A549 (cell line): Measurements from ENCODE around the gene STIM1. TPM values are rescaled to one million over a fixed set of nuclear protein-coding genes. Genes with fewer than 3 reads are reported as not detected.

Experiments used
- ATAC-seq, 2 experiments: fragments of 200-7000 bp in 1 of 2; fragments of >200 bp in 1 of 2; cut with Nextera tagmentation in 1 of 2; cut with Tn5 transposase in 1 of 2; 3 replicates each; pipeline versions ENCODE4 v1.8.0 to v1.9.1; 2018 to 2020; ENCODE audit warnings: mild to moderate bottlenecking in 1 of 2, moderate library complexity in 1 of 2
- CTCF ChIA-PET: fragments of 300-600 bp; sonication (Branson Sonifier 250); formaldehyde crosslinking; extraction: SDS; loops from one replicate; lab custom pipeline; 2021; ENCODE audit warnings: antibody characterized with exemption, inconsistent platforms; lab: Yijun Ruan, JAX
- POLR2A ChIA-PET: fragments of 350-600 bp; formaldehyde crosslinking; extraction: SDS; loops from one replicate; lab custom pipeline; 2021; ENCODE audit warnings: antibody characterized with exemption, inconsistent platforms; lab: Yijun Ruan, JAX
- DNase-seq, 2 experiments: peaks; one replicate each; pipeline versions ENCODE4 v3.0.0 to v3.0.0-alpha.2; 2011 to 2016; ENCODE audit warnings: low read depth in 1 of 2, low spot score in 1 of 2
- FAIRE-seq: peaks from 2 replicates; lab custom pipeline; 2011; peaks lifted over from hg19 to GRCh38; lab: Jason Lieb, UNC
- H3K27ac ChIP-seq, 2 experiments: fragments of >200 bp; sonication (Bioruptor Twin); formaldehyde crosslinking; 3 replicates each; pipeline ENCODE4 v1.5.1; 2016 to 2017
- H3K4me1 ChIP-seq: fragments of >200 bp; sonication (Bioruptor Twin); formaldehyde crosslinking; 3 replicates; pipeline ENCODE4 v1.6.1; 2016
- H3K4me2 ChIP-seq: fragments of >200 bp; sonication (Bioruptor Twin); formaldehyde crosslinking; 3 replicates; pipeline ENCODE4 v1.6.1; 2016
- H3K4me3 ChIP-seq: fragments of >200 bp; sonication (Bioruptor Twin); formaldehyde crosslinking; 3 replicates; pipeline ENCODE4 v1.5.1; 2016
- H3K9me3 ChIP-seq: fragments of >200 bp; sonication (Bioruptor Twin); formaldehyde crosslinking; 3 replicates; pipeline ENCODE4 v1.6.1; 2016
- BHLHE40 ChIP-seq: IDR thresholded peaks from 2 replicates; pipeline ENCODE4 v1.6.1; 2012; ENCODE audit warnings: low read depth, low read length, inconsistent platforms
- CBX2 ChIP-seq: fragments of 200-600 bp; sonication (generic); IDR thresholded peaks from 2 replicates; pipeline ENCODE4 v1.6.1; 2016; ENCODE audit warnings: low read depth, mild to moderate bottlenecking, borderline replicate concordance
- CBX8 ChIP-seq: fragments of 200-600 bp; sonication (generic); IDR thresholded peaks from 2 replicates; pipeline ENCODE4 v1.6.1; 2016
- CEBPB ChIP-seq, 2 experiments: fragments of >200 bp in 1 of 2; sonication (Bioruptor Twin) in 1 of 2; formaldehyde crosslinking in 1 of 2; IDR thresholded peaks; 2 replicates each; pipeline ENCODE4 v1.6.1; 2012 to 2016
- CHD4 ChIP-seq: fragments of 200-600 bp; sonication (generic); IDR thresholded peaks from 2 replicates; pipeline ENCODE4 v1.6.1; 2016; ENCODE audit warnings: antibody characterized with exemption, mild to moderate bottlenecking, borderline replicate concordance
- CTCF ChIP-seq: fragments of >200 bp; sonication (Bioruptor Twin); formaldehyde crosslinking; IDR thresholded peaks from 3 replicates; pipeline ENCODE4 v1.5.1; 2016
- EHMT2 ChIP-seq: fragments of 200-600 bp; sonication (generic); IDR thresholded peaks from 2 replicates; pipeline ENCODE4 v1.6.1; 2016; ENCODE audit warnings: antibody characterized with exemption, low read depth, mild to moderate bottlenecking, moderate library complexity
- ESRRA ChIP-seq: fragments of 150-350 bp; IDR thresholded peaks from 2 replicates; pipeline ENCODE4 v1.6.1; 2014; ENCODE audit warnings: mild to moderate bottlenecking, low read length, borderline replicate concordance
- FOSB ChIP-seq: fragments of 250-450 bp; sonication (Bioruptor Pico); IDR thresholded peaks from 2 replicates; pipeline ENCODE4 v1.5.0; 2020; ENCODE audit warnings: mild to moderate bottlenecking, moderate library complexity
- FOSL2 ChIP-seq, 2 experiments: fragments of 450-650 bp in 1 of 2; fragments of >200 bp in 1 of 2; sonication (Bioruptor Twin) in 1 of 2; formaldehyde crosslinking; IDR thresholded peaks; 2 replicates each; pipeline versions ENCODE4 v1.5.0 to v1.6.1; 2016 to 2020; ENCODE audit warnings: mild to moderate bottlenecking in 1 of 2, moderate library complexity in 1 of 2
- FOXS1 ChIP-seq: fragments of 250-450 bp; sonication (Bioruptor Pico); IDR thresholded peaks from 2 replicates; pipeline ENCODE4 v1.5.0; 2020; ENCODE audit warnings: mild to moderate bottlenecking, moderate library complexity
- HDAC2 ChIP-seq: fragments of 200-600 bp; sonication (generic); IDR thresholded peaks from 2 replicates; pipeline ENCODE4 v1.6.1; 2016
- HOXA7 ChIP-seq: fragments of 250-450 bp; sonication (Bioruptor Pico); IDR thresholded peaks from 2 replicates; pipeline ENCODE4 v1.5.0; 2020; ENCODE audit warnings: mild to moderate bottlenecking, moderate library complexity
- HOXB5 ChIP-seq: fragments of 250-450 bp; sonication (Bioruptor Pico); IDR thresholded peaks from 2 replicates; pipeline ENCODE4 v1.5.0; 2020; ENCODE audit warnings: mild to moderate bottlenecking, moderate library complexity
- KDM1A ChIP-seq: fragments of 200-600 bp; sonication (generic); IDR thresholded peaks from 2 replicates; pipeline ENCODE4 v1.6.1; 2016; ENCODE audit warnings: low read depth, mild to moderate bottlenecking
- MAFK ChIP-seq: fragments of 450-650 bp; IDR thresholded peaks from 2 replicates; pipeline ENCODE4 v1.6.1; 2014; ENCODE audit not compliant: partially characterized antibody
- MAZ ChIP-seq: fragments of 150-350 bp; IDR thresholded peaks from 2 replicates; pipeline ENCODE4 v1.6.1; 2014; ENCODE audit warnings: antibody characterized with exemption, low read depth, low read length, borderline replicate concordance
- MYC ChIP-seq: IDR thresholded peaks from 2 replicates; pipeline ENCODE4 v1.6.1; 2012; ENCODE audit warnings: mild to moderate bottlenecking, inconsistent platforms, low read length, improper control_type of control experiment, borderline replicate concordance
- NR3C1 ChIP-seq: fragments of >200 bp; sonication (Bioruptor Twin); formaldehyde crosslinking; IDR thresholded peaks from 3 replicates; pipeline ENCODE4 v1.6.1; 2017
- PHF8 ChIP-seq: fragments of 200-600 bp; sonication (generic); IDR thresholded peaks from 2 replicates; pipeline ENCODE4 v1.6.1; 2016; ENCODE audit warnings: low read depth, mild to moderate bottlenecking, antibody characterized with exemption, moderate library complexity, borderline replicate concordance
- POLR2A ChIP-seq: IDR thresholded peaks from 2 replicates; pipeline ENCODE4 v1.6.1; 2012; ENCODE audit warnings: mild to moderate bottlenecking, low read length
- RAD21 ChIP-seq, 2 experiments: fragments of >200 bp in 1 of 2; sonication (Bioruptor Twin) in 1 of 2; formaldehyde crosslinking in 1 of 2; IDR thresholded peaks in 1 of 2; conservative IDR thresholded peaks in 1 of 2; 2 replicates in 1 of 2; 3 replicates in 1 of 2; pipeline ENCODE4 v1.6.1; 2012 to 2018; ENCODE audit warnings: inconsistent platforms in 1 of 2
- RARB ChIP-seq: fragments of 250-450 bp; sonication (Bioruptor Pico); IDR thresholded peaks from 2 replicates; pipeline ENCODE4 v1.8.0; 2021; ENCODE audit warnings: mild to moderate bottlenecking, moderate library complexity
- RCOR1 ChIP-seq: fragments of 150-350 bp; IDR thresholded peaks from 2 replicates; pipeline ENCODE4 v1.6.1; 2014; ENCODE audit warnings: antibody characterized with exemption, low read length, low read depth
- RFX5 ChIP-seq: fragments of 450-650 bp; IDR thresholded peaks from 2 replicates; pipeline ENCODE4 v1.7.1; 2014; ENCODE audit warnings: antibody characterized with exemption, mild to moderate bottlenecking, moderate library complexity
- TFCP2L1 ChIP-seq: fragments of 250-450 bp; sonication (Bioruptor Pico); IDR thresholded peaks from 2 replicates; pipeline ENCODE4 v1.5.0; 2021; ENCODE audit warnings: mild to moderate bottlenecking
- TP53 ChIP-seq: fragments of 250-450 bp; sonication (Bioruptor Pico); IDR thresholded peaks from 2 replicates; pipeline ENCODE4 v1.5.0; 2021; ENCODE audit warnings: mild to moderate bottlenecking, moderate library complexity
- ZFP36 ChIP-seq: fragments of 450-650 bp; IDR thresholded peaks from 2 replicates; pipeline ENCODE4 v1.6.1; 2014; ENCODE audit warnings: borderline replicate concordance; ENCODE audit not compliant: partially characterized antibody
- WGBS: methylation state at CpG from one replicate; pipeline ENCODE4 v1.1.6; 2017; ENCODE audit errors: missing lambda C conversion rate; 5-methylcytosine and 5-hydroxymethylcytosine counted together
- polyA plus RNA-seq, 4 experiments: library from polyadenylated mRNA; depleted of rRNA in 3 of 4; stranded (reverse); fragments of >200 nt; fragmentation: RNase III in 1 of 4; extraction: RNeasy Plus Mini Kit Qiagen cat#74134 plus additional on column Dnase treatment in 1 of 4; gene quantifications; 2 replicates in 3 of 4; 3 replicates in 1 of 4; pipeline ENCODE4 v1.2.3, GENCODE V29; 2011 to 2017
- TF ChIP-seq, protein P1 (sequence below): fragments of 200-600 bp; sonication (generic); IDR thresholded peaks from 2 replicates; pipeline ENCODE4 v1.6.1; 2016; ENCODE audit warnings: antibody characterized with exemption, mild to moderate bottlenecking, moderate library complexity
- TF ChIP-seq, protein P2 (sequence below): fragments of 150-350 bp; IDR thresholded peaks from 2 replicates; pipeline ENCODE4 v1.6.1; 2014; ENCODE audit warnings: low read depth, mild to moderate bottlenecking, low read length

STIM1 gene
- polyA plus RNA-seq, 2 of the 4 experiments (the other 2 are of a cell fraction): 35.2 to 38.7 TPM

DNA sequence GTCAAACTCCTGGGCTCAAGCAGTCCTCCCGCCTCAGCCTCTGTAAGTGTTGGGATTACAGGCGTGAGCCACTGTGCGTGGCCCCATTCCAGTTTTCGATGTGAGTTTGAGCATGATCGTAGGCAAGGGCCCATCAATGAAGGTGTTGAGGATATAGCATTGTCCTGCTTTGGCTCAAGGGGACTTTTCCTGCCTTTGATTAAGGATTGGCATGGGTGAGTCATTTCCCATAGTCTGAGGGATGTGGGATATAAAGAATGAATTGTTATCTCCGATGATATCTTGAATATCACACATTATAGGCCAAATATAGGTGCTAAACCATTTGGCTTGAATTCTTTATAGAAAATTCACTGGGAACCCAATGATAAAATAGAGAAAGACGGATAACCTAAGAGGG, 30.4 kb downstream of the STIM1 start:
- ChIA-PET POLR2A (interaction anchor here (0.6 kb wide), 1 partner anchor 18 kb away, joined by 4 read pairs; no protein-coding TSS in a partner anchor), CTCF (interaction anchor here (0.6 to 0.9 kb wide), 2 partner anchors 11 to 120 kb away, joined by 3 to 4 read pairs; no protein-coding TSS in a partner anchor)
- no peak overlapping the region for H3K4me3 ChIP-seq
- TF ChIP-seq FOSL2 (IDR thresholded peaks at IDR 0.05) (no peak), FOSL2 (CRISPR knock-in tag; IDR thresholded peaks at IDR 0.05) (no peak), NR3C1 (no peak), HOXA7 (CRISPR knock-in tag) (no peak), PHF8 (no peak), TP53 (CRISPR knock-in tag) (no peak), CBX8 (no peak), ZFP36 (no peak), KDM1A (no peak), CHD4 (no peak), FOSB (no peak), CEBPB (IDR thresholded peaks at IDR 0.05) (no peak), RARB (no peak), HOXB5 (CRISPR knock-in tag) (no peak), RFX5 (no peak), CTCF (no peak), RCOR1 (no peak), POLR2A (no peak)
- TF ChIP-seq, protein P1, sequence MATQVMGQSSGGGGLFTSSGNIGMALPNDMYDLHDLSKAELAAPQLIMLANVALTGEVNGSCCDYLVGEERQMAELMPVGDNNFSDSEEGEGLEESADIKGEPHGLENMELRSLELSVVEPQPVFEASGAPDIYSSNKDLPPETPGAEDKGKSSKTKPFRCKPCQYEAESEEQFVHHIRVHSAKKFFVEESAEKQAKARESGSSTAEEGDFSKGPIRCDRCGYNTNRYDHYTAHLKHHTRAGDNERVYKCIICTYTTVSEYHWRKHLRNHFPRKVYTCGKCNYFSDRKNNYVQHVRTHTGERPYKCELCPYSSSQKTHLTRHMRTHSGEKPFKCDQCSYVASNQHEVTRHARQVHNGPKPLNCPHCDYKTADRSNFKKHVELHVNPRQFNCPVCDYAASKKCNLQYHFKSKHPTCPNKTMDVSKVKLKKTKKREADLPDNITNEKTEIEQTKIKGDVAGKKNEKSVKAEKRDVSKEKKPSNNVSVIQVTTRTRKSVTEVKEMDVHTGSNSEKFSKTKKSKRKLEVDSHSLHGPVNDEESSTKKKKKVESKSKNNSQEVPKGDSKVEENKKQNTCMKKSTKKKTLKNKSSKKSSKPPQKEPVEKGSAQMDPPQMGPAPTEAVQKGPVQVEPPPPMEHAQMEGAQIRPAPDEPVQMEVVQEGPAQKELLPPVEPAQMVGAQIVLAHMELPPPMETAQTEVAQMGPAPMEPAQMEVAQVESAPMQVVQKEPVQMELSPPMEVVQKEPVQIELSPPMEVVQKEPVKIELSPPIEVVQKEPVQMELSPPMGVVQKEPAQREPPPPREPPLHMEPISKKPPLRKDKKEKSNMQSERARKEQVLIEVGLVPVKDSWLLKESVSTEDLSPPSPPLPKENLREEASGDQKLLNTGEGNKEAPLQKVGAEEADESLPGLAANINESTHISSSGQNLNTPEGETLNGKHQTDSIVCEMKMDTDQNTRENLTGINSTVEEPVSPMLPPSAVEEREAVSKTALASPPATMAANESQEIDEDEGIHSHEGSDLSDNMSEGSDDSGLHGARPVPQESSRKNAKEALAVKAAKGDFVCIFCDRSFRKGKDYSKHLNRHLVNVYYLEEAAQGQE: no peak
- TF ChIP-seq, all 56 proteins: peak for 0
- no peak for ATAC-seq
- Histone ChIP-seq H3K4me1 (peaks cover 3% of the 10 kb centered on the region), H3K27ac (no peak overlapping the region), H3K9me3 (no peaks in the 10 kb centered on the region), H3K4me2 (no peak overlapping the region)
- WGBS: 95% methylated on average over 7 of the region's 7 CpGs
- no peak for FAIRE-seq
- no peak for DNase-seq

DNA sequence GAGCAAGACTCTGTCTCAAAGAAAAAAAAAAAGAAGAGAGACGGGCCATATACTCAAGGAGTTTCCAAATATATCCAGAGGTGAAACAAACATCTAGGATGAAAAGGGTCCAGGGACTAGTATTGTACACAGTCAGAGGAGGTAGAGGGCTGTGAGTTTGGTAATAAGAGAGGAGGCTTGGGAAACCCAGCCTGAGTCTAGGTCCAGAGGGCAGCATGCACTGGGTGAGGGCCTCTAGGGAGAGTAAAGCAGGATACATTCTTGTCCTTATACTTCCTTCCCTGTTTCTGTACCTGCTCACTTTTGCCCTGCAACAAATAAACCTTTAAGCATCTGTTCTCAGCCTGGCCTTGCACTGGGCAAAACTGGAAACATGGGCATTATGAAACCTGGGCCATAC, 31.5 kb downstream of the STIM1 start:
- 90% methylated on average over 1 of the region's 1 CpG for WGBS

More for the DNA sequence above, 31.5 kb downstream of the STIM1 start:
- no peak overlapping the region for H3K4me3 ChIP-seq
- FAIRE-seq (no peak), ATAC-seq (peak; percentile 43 to 53; a peak in 3 of 6 replicates), DNase-seq (no peak)
- ChIA-PET POLR2A (no interaction called here), CTCF (interaction anchor here (1.0 kb wide), 1 partner anchor 38 kb away, joined by 5 read pairs; no protein-coding TSS in a partner anchor)
- no peaks in the 10 kb centered on the region for H3K4me1 ChIP-seq
- H3K4me2 ChIP-seq: no peak overlapping the region
- TF ChIP-seq FOXS1 (CRISPR knock-in tag) (no peak), MAFK (no peak), POLR2A (no peak), TFCP2L1 (CRISPR knock-in tag) (no peak), FOSL2 (IDR thresholded peaks at IDR 0.05) (no peak), FOSL2 (CRISPR knock-in tag; IDR thresholded peaks at IDR 0.05) (no peak), ESRRA (no peak), HDAC2 (no peak), CBX2 (no peak), BHLHE40 (no peak), RAD21 (conservative IDR thresholded peaks at IDR 0.05 in 1 of 2, IDR thresholded peaks at IDR 0.05 in 1 of 2) (no peak), MYC (no peak), PHF8 (no peak), RFX5 (no peak), EHMT2 (no peak), MAZ (no peak)
- TF ChIP-seq, protein P2, sequence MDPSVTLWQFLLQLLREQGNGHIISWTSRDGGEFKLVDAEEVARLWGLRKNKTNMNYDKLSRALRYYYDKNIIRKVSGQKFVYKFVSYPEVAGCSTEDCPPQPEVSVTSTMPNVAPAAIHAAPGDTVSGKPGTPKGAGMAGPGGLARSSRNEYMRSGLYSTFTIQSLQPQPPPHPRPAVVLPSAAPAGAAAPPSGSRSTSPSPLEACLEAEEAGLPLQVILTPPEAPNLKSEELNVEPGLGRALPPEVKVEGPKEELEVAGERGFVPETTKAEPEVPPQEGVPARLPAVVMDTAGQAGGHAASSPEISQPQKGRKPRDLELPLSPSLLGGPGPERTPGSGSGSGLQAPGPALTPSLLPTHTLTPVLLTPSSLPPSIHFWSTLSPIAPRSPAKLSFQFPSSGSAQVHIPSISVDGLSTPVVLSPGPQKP: no peak
- no peak overlapping the region for H3K27ac ChIP-seq
- H3K9me3 ChIP-seq: no peaks in the 10 kb centered on the region
